NCI-H1048 (cell line): ENCODE data around the gene SMARCB1.

Source experiments
- DNase-seq: peaks from one replicate; lab custom pipeline; 2025; lab: John Stamatoyannopoulos, UW

Gene SMARCB1

GRCh38 chr22:23831781-23832180 lies 45.0 kb downstream of the SMARCB1 start:
- DNase-seq, result no peak

GRCh38 chr22:23832226-23833016 lies 45.7 kb downstream of the SMARCB1 start:
- no peak for DNase-seq

GRCh38 chr22:23833017-23833751 lies 46.4 kb downstream of the SMARCB1 start:
- no peak for DNase-seq

GRCh38 chr22:23833911-23834317 lies 47.1 kb downstream of the SMARCB1 start:
- no peak for DNase-seq

GRCh38 chr22:23834406-23834792 lies 47.6 kb downstream of the SMARCB1 start:
- DNase-seq, result no peak

GRCh38 chr22:23834793-23835483 lies 48.2 kb downstream of the SMARCB1 start:
- no peak for DNase-seq

GRCh38 chr22:23835484-23836144 lies 48.8 kb downstream of the SMARCB1 start:
- no peak for DNase-seq

GRCh38 chr22:23836281-23836680 lies 49.5 kb downstream of the SMARCB1 start:
- DNase-seq, result no peak

- no peak for DNase-seq
Measured at GRCh38 chr22:23836692-23837495, 50.1 kb downstream of the SMARCB1 start.

GRCh38 chr22:23837496-23837859 lies 50.7 kb downstream of the SMARCB1 start:
- no peak for DNase-seq

- no peak for DNase-seq
Measured at GRCh38 chr22:23837911-23838680, 51.3 kb downstream of the SMARCB1 start.

- peak; percentile 99 for DNase-seq
Measured at GRCh38 chr22:23838681-23839468, 52.1 kb downstream of the SMARCB1 start, which contains the start of gene DERL3. TSS of gene DERL3 (minus strand) at chr22:23839006. CDS start at chr22:23838987, 19 bp downstream.

GRCh38 chr22:23840026-23840425 lies 53.3 kb downstream of the SMARCB1 start:
- DNase-seq, result no peak

- no peak for DNase-seq
Measured at GRCh38 chr22:23841292-23841691, 54.5 kb downstream of the SMARCB1 start.

GRCh38 chr22:23841736-23842445 lies 55.1 kb downstream of the SMARCB1 start:
- DNase-seq, result no peak

- DNase-seq, result no peak
Measured at GRCh38 chr22:23842599-23842998, 55.8 kb downstream of the SMARCB1 start.

- no peak for DNase-seq
Measured at GRCh38 chr22:23844739-23845202, 58.0 kb downstream of the SMARCB1 start.

- DNase-seq, result no peak
Measured at GRCh38 chr22:23845265-23846080, 58.7 kb downstream of the SMARCB1 start.
